ENCODE data around the gene OGFOD2. TPM values are rescaled to one million over a fixed set of nuclear protein-coding genes. Genes with fewer than 3 reads are reported as not detected.

The OGFOD2 gene
- total RNA-seq, 4 donors from 2014 or later = 12.0 to 36.0 (median 18.4) TPM

GRCh38 chr12:122951979-122952892, 22.8 kb upstream of the OGFOD2 start:
- in situ Hi-C loops (cut with MboI; ENCODE audit: low pct_ligation_motif_present in 1 of 4, low pct_unique_long_range_greater_than_20kb in 1 of 4, low sequenced_read_pairs in 3 of 4) (loop anchor here (5.0 to 25.0 kb wide), 7 partner anchors 77 to 315 kb away; no protein-coding TSS in a partner anchor), intact Hi-C loops (cut with DNase I; ENCODE audit: low total_unique reads) (loop anchor here (5.0 to 10.0 kb wide), 2 partner anchors 90 to 147 kb away; no protein-coding TSS in a partner anchor)
- no peaks in the 10 kb centered on the region for H3K36me3 ChIP-seq
- H3K27me3 ChIP-seq = no peaks in the 10 kb centered on the region
- WGBS, 2 donors (ENCODE audit: low coverage in 1 of 2) = 69% methylated on average over 12 of the region's 12 CpGs; no CpG with 5 or more reads in 1 of the 2 donors
- TF ChIP-seq EP300 (IDR thresholded peaks at IDR 0.05; ENCODE audit: low read depth) = no peak
- peak; percentile 78 to 90 (median 84) for TF ChIP-seq CTCF (IDR thresholded peaks at IDR 0.05)
- no peak overlapping the region for H3K4me3 ChIP-seq
- H3K4me1 ChIP-seq = peaks cover 13 to 33% (median 15%) of the 10 kb centered on the region in 4 donors
- peak overlapping the region; percentile 34 to 71 (median 60) for H3K27ac ChIP-seq
- H3K9me3 ChIP-seq = no peaks in the 10 kb centered on the region
- peak; percentile 85 for DNase-seq

GRCh38 chr12:122955156-122955555, 19.9 kb upstream of the OGFOD2 start:
- H3K9me3 ChIP-seq = no peaks in the 10 kb centered on the region
- no peaks in the 10 kb centered on the region for H3K27me3 ChIP-seq
- no peak for TF ChIP-seq POLR2AphosphoS5 (IDR thresholded peaks at IDR 0.05)
- TF ChIP-seq EP300 (IDR thresholded peaks at IDR 0.05; ENCODE audit: low read depth) = no peak
- TF ChIP-seq CTCF (IDR thresholded peaks at IDR 0.05) = no peak
- no peak for TF ChIP-seq POLR2A (IDR thresholded peaks at IDR 0.05)
- H3K4me1 ChIP-seq = peaks cover 7 to 25% (median 9%) of the 10 kb centered on the region in 4 donors
- in situ Hi-C loops (cut with MboI; ENCODE audit: low pct_ligation_motif_present in 1 of 4, low pct_unique_long_range_greater_than_20kb in 1 of 4, low sequenced_read_pairs in 3 of 4) = loop anchor here in 3 of 4 donors (10.0 to 25.0 kb wide), 3 partner anchors 80 to 318 kb away; no protein-coding TSS in a partner anchor
- no peak overlapping the region for H3K27ac ChIP-seq
- DNase-seq = no peak
- intact Hi-C loops (cut with DNase I; ENCODE audit: low total_unique reads) = loop anchor here (10.0 kb wide), 1 partner anchor 150 kb away; no protein-coding TSS in a partner anchor
- 75% methylated on average over 8 of the region's 8 CpGs; no CpG with 5 or more reads in 1 of the 2 donors for WGBS, 2 donors (ENCODE audit: low coverage in 1 of 2)
- H3K4me3 ChIP-seq = no peak overlapping the region
- no peaks in the 10 kb centered on the region for H3K36me3 ChIP-seq

- Histone ChIP-seq H3K4me3 (no peak overlapping the region), H3K4me1 (peaks cover 8 to 20% (median 8%) of the 10 kb centered on the region in 4 donors), H3K27me3 (no peaks in the 10 kb centered on the region), H3K9me3 (no peaks in the 10 kb centered on the region), H3K36me3 (no peaks in the 10 kb centered on the region), H3K27ac (no peak overlapping the region)
- in situ Hi-C loops (cut with MboI; ENCODE audit: low pct_ligation_motif_present in 1 of 4, low pct_unique_long_range_greater_than_20kb in 1 of 4, low sequenced_read_pairs in 3 of 4) = loop anchor here in 3 of 4 donors (10.0 to 25.0 kb wide), 3 partner anchors 81 to 319 kb away; no protein-coding TSS in a partner anchor
- DNase-seq = no peak
- TF ChIP-seq EP300 (IDR thresholded peaks at IDR 0.05; ENCODE audit: low read depth) (no peak), POLR2AphosphoS5 (IDR thresholded peaks at IDR 0.05) (no peak), CTCF (IDR thresholded peaks at IDR 0.05) (no peak), POLR2A (IDR thresholded peaks at IDR 0.05) (no peak)
- intact Hi-C loops (cut with DNase I; ENCODE audit: low total_unique reads) = loop anchor here (10.0 kb wide), 1 partner anchor 151 kb away; no protein-coding TSS in a partner anchor
- WGBS, 2 donors (ENCODE audit: low coverage in 1 of 2) = 74% methylated on average over 2 of the region's 2 CpGs; no CpG with 5 or more reads in 1 of the 2 donors
Measured at GRCh38 chr12:122956035-122956434, 19.0 kb upstream of the OGFOD2 start.
